GM12878 (cell line): ENCODE measurements around the gene USP31. TPM values are rescaled to one million over a fixed set of nuclear protein-coding genes. Genes with fewer than 3 reads are reported as not detected.

Source experiments
- ATAC-seq: fragments of 200-7000 bp; cut with Tn5 transposase; 3 replicates; pipeline ENCODE4 v1.9.1; 2020; ENCODE audit warnings: mild to moderate bottlenecking, moderate library complexity
- BruUV-seq: library from RNA; stranded (reverse); fragments of 400-500 nt; replicated peaks from 2 replicates; lab custom pipeline; 2021; lab: Mats Ljungman, UMichigan
- CTCF ChIA-PET: fragments of 300-600 bp; sonication (Branson Sonifier 250); formaldehyde crosslinking; extraction: SDS; loops from one replicate; lab custom pipeline; 2021; ENCODE audit warnings: inconsistent platforms; lab: Yijun Ruan, JAX
- POLR2A ChIA-PET: fragments of 350-600 bp; formaldehyde crosslinking; extraction: SDS; loops from one replicate; lab custom pipeline; 2021; ENCODE audit warnings: inconsistent platforms; lab: Charles Lee
- RAD21 ChIA-PET: fragments of 300-600 bp; sonication (Branson Sonifier 250); formaldehyde crosslinking; loops from one replicate; lab custom pipeline; 2023; ENCODE audit warnings: antibody characterized with exemption; ENCODE audit not compliant: unreplicated experiment; lab: Charles Lee
- SMC1A ChIA-PET: fragments of 300-600 bp; sonication (Branson Sonifier 250); formaldehyde crosslinking; loops from one replicate; lab custom pipeline; 2023; ENCODE audit not compliant: unreplicated experiment, uncharacterized antibody; lab: Charles Lee
- DNase-seq: peaks from one replicate; pipeline ENCODE4 v3.0.0-alpha.2; 2011; ENCODE audit warnings: low read depth, low spot score
- FAIRE-seq: peaks from 3 replicates; lab custom pipeline; 2011; peaks lifted over from hg19 to GRCh38; lab: Jason Lieb, UNC
- H2AFZ ChIP-seq: 2 replicates; pipeline ENCODE4 v1.6.0; 2011; ENCODE audit warnings: low read depth, low read length, control low read depth; ENCODE audit not compliant: control insufficient read depth
- H3K27ac ChIP-seq: 2 replicates; pipeline ENCODE4 v1.5.1; 2011; ENCODE audit warnings: control low read depth; ENCODE audit not compliant: control insufficient read depth, insufficient read depth
- H3K27me3 ChIP-seq, 2 experiments: replicated peaks in 1 of 2; 2 replicates each; pipeline versions ENCODE4 v1.6.0 to v1.6.1; 2011; ENCODE audit warnings: low read length in 1 of 2; ENCODE audit not compliant: control insufficient read depth in 2 of 2, insufficient read depth in 2 of 2
- H3K36me3 ChIP-seq, 2 experiments: 2 replicates each; pipeline ENCODE4 v1.5.1; 2011; ENCODE audit warnings: low read length in 1 of 2; ENCODE audit not compliant: control insufficient read depth in 2 of 2, insufficient read depth in 2 of 2
- H3K4me1 ChIP-seq: 2 replicates; pipeline ENCODE4 v1.6.1; 2011; ENCODE audit warnings: mild to moderate bottlenecking, low read length, moderate library complexity, mixed read lengths; ENCODE audit not compliant: control insufficient read depth, insufficient read depth
- H3K4me2 ChIP-seq: 2 replicates; pipeline ENCODE4 v1.6.0; 2011; ENCODE audit warnings: control low read depth; ENCODE audit not compliant: control insufficient read depth, insufficient read depth
- H3K4me3 ChIP-seq: fragments of 200-600 bp; sonication (generic); 2 replicates; pipeline ENCODE4 v1.5.1; 2016
- H3K79me2 ChIP-seq: 2 replicates; pipeline ENCODE4 v1.6.0; 2011; ENCODE audit warnings: low read length; ENCODE audit not compliant: control insufficient read depth, insufficient read depth
- H3K9ac ChIP-seq: 2 replicates; pipeline ENCODE4 v1.8.0; 2011; ENCODE audit warnings: low read length, control low read depth, mixed read lengths; ENCODE audit not compliant: control insufficient read depth, insufficient read depth
- H3K9me3 ChIP-seq: replicated peaks from 3 replicates; pipeline ENCODE4 v1.5.1; 2011; ENCODE audit warnings: mild to moderate bottlenecking, low read length; ENCODE audit not compliant: control insufficient read depth, insufficient read depth
- H4K20me1 ChIP-seq: 2 replicates; pipeline ENCODE4 v1.6.0; 2011; ENCODE audit not compliant: control insufficient read depth, insufficient read depth
- BHLHE40 ChIP-seq, 2 experiments: fragments of 450-650 bp in 1 of 2; IDR thresholded peaks; 2 replicates each; pipeline ENCODE4 v1.6.1; 2011 to 2017; ENCODE audit warnings: low read depth in 2 of 2, borderline replicate concordance in 1 of 2, improper control_type of control experiment in 1 of 2, low read length in 1 of 2, mild to moderate bottlenecking in 1 of 2
- KLF5 ChIP-seq: fragments of 450-650 bp; IDR thresholded peaks from 2 replicates; pipeline ENCODE4 v1.6.1; 2014; ENCODE audit warnings: mild to moderate bottlenecking; ENCODE audit not compliant: partially characterized antibody
- LARP7 ChIP-seq: fragments of 450-650 bp; IDR thresholded peaks from 2 replicates; pipeline ENCODE4 v1.6.1; 2017; ENCODE audit warnings: mild to moderate bottlenecking
- NFXL1 ChIP-seq: fragments of 450-650 bp; IDR thresholded peaks from 2 replicates; pipeline ENCODE4 v1.6.1; 2017; ENCODE audit warnings: antibody characterized with exemption, mild to moderate bottlenecking, borderline replicate concordance
- NFYA ChIP-seq: IDR thresholded peaks from 2 replicates; pipeline ENCODE4 v1.6.1; 2011; ENCODE audit warnings: low read depth, mild to moderate bottlenecking, low read length, improper control_type of control experiment, borderline replicate concordance
- RB1 ChIP-seq: fragments of 450-650 bp; formaldehyde crosslinking; IDR thresholded peaks from 2 replicates; pipeline ENCODE4 v1.6.1; 2017; ENCODE audit warnings: mild to moderate bottlenecking, borderline replicate concordance
- SMC3 ChIP-seq: IDR thresholded peaks from 2 replicates; pipeline ENCODE4 v1.6.1; 2011; ENCODE audit warnings: low read length, improper control_type of control experiment, borderline replicate concordance
- STAT1 ChIP-seq: fragments of 450-650 bp; conservative IDR thresholded peaks from 2 replicates; pipeline ENCODE4 v1.6.1; 2014; ENCODE audit warnings: antibody characterized with exemption, mild to moderate bottlenecking
- WRNIP1 ChIP-seq: IDR thresholded peaks from 2 replicates; pipeline ENCODE4 v1.6.1; 2011; ENCODE audit warnings: low read depth, low read length, improper control_type of control experiment, borderline replicate concordance
- WGBS: methylation state at CpG from one replicate; pipeline ENCODE4 v1.1.6; 2016; ENCODE audit warnings: low lambda C conversion rate; ENCODE audit not compliant: insufficient replicate concordance, insufficient coverage; ENCODE audit errors: missing lambda C conversion rate; 5-methylcytosine and 5-hydroxymethylcytosine counted together
- in situ Hi-C: fragments of 300-500 bp; cut with MboI; formaldehyde crosslinking; loops from 9 replicates; pipeline ENCODE4 v1.14.3; 2018; ENCODE audit warnings: mixed read lengths
- intact Hi-C: fragments of 100-400 bp; cut with micrococcal nuclease; formaldehyde crosslinking; loops from one replicate; pipeline ENCODE4 v1.14.2; 2022; ENCODE audit not compliant: unreplicated experiment
- polyA plus RNA-seq, 11 experiments: library from polyadenylated mRNA; depleted of rRNA in 4 of 11; unstranded in 6 of 11; stranded (reverse) in 5 of 11; fragments of >200 nt; fragmentation: Nextera tagmentation in 4 of 11; fragmentation: Illumina TruSeq in 1 of 11; extraction: Ambion mirVana in 4 of 11; extraction: Trizol in 1 of 11; gene quantifications; 1 replicate in 1 of 11; 2 replicates in 10 of 11; pipeline versions ENCODE4 v1.2.1 to v1.2.3, GENCODE V29; 2011 to 2016; ENCODE audit warnings: inconsistent platforms in 2 of 11, missing spikeins in 2 of 11, low read depth in 1 of 11
- total RNA-seq, 4 experiments: library from RNA; depleted of rRNA in 3 of 4; stranded (reverse); fragments of >200 nt in 3 of 4; fragmentation: Illumina TruSeq in 1 of 4; extraction: Trizol in 1 of 4; gene quantifications; 2 replicates each; pipeline versions ENCODE4 v1.2.1 to v1.2.3, GENCODE V29; 2013 to 2021
- TF ChIP-seq, protein P1 (sequence below): fragments of 450-650 bp; IDR thresholded peaks from 2 replicates; pipeline ENCODE4 v1.6.1; 2017; ENCODE audit warnings: antibody characterized with exemption, mild to moderate bottlenecking, moderate library complexity
- TF ChIP-seq, protein P2 (sequence below): fragments of 450-650 bp; formaldehyde crosslinking; IDR thresholded peaks from 2 replicates; pipeline ENCODE4 v1.4.0; 2022; ENCODE audit warnings: mild to moderate bottlenecking, moderate library complexity
- TF ChIP-seq, protein P3 (sequence below): fragments of 450-650 bp; IDR thresholded peaks from 2 replicates; pipeline ENCODE4 v1.6.1; 2018; ENCODE audit warnings: borderline replicate concordance, mild to moderate bottlenecking; ENCODE audit not compliant: partially characterized antibody
- TF ChIP-seq, protein P4 (sequence below): IDR thresholded peaks from 2 replicates; pipeline ENCODE4 v1.6.1; 2012; ENCODE audit warnings: low read depth, low read length, improper control_type of control experiment

The USP31 gene
- total and polyA plus RNA-seq, 10 of the 15 experiments (the other 5 are each of a cell fraction or from before 2014, with no cell fraction given) = 0.87 to 6.5 (median 3.2) TPM

DNA sequence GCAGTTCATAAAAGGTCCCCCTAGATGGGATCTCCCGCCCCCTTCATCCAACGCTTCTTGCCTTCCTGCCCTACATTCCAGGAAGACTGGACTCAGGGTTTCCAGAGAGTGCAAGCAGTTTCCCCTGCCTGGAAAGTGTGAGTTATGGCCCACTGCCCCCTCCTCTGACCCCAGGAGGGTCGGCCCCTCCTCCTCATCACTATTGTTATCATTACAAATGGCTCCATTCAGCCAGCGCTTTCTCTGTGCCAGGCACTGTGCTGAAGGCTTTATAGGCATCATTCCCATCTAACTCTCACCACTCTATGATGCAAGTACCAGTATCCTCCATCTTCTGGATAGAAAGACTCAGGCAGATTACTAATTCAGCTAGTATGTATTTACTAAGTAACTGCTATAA, 90.7 kb downstream of the USP31 start:
- intact Hi-C loops = no loop called here
- H3K9me3 ChIP-seq = no peaks in the 10 kb centered on the region
- H3K4me1 ChIP-seq = no peaks in the 10 kb centered on the region
- no peaks in the 10 kb centered on the region for H3K79me2 ChIP-seq
- no peaks in the 10 kb centered on the region for H4K20me1 ChIP-seq
- 50% methylated on average over 4 of the region's 4 CpGs for WGBS
- BruUV-seq = no TSS peak
- in situ Hi-C loops = no loop called here
- no peak overlapping the region for H3K4me3 ChIP-seq
- no peak overlapping the region for H2AFZ ChIP-seq
- TF ChIP-seq NFXL1 (no peak), BHLHE40 (IDR thresholded peaks at IDR 0.05; ENCODE audit: borderline replicate concordance in 1 of 2, low read depth in 2 of 2, low read length in 1 of 2) (no peak), WRNIP1 (no peak), RB1 (no peak), LARP7 (no peak), NFYA (no peak), STAT1 (no peak), SMC3 (no peak), KLF5 (no peak)
- TF ChIP-seq, protein P1, sequence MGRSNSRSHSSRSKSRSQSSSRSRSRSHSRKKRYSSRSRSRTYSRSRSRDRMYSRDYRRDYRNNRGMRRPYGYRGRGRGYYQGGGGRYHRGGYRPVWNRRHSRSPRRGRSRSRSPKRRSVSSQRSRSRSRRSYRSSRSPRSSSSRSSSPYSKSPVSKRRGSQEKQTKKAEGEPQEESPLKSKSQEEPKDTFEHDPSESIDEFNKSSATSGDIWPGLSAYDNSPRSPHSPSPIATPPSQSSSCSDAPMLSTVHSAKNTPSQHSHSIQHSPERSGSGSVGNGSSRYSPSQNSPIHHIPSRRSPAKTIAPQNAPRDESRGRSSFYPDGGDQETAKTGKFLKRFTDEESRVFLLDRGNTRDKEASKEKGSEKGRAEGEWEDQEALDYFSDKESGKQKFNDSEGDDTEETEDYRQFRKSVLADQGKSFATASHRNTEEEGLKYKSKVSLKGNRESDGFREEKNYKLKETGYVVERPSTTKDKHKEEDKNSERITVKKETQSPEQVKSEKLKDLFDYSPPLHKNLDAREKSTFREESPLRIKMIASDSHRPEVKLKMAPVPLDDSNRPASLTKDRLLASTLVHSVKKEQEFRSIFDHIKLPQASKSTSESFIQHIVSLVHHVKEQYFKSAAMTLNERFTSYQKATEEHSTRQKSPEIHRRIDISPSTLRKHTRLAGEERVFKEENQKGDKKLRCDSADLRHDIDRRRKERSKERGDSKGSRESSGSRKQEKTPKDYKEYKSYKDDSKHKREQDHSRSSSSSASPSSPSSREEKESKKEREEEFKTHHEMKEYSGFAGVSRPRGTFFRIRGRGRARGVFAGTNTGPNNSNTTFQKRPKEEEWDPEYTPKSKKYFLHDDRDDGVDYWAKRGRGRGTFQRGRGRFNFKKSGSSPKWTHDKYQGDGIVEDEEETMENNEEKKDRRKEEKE = no peak
- TF ChIP-seq, protein P2, sequence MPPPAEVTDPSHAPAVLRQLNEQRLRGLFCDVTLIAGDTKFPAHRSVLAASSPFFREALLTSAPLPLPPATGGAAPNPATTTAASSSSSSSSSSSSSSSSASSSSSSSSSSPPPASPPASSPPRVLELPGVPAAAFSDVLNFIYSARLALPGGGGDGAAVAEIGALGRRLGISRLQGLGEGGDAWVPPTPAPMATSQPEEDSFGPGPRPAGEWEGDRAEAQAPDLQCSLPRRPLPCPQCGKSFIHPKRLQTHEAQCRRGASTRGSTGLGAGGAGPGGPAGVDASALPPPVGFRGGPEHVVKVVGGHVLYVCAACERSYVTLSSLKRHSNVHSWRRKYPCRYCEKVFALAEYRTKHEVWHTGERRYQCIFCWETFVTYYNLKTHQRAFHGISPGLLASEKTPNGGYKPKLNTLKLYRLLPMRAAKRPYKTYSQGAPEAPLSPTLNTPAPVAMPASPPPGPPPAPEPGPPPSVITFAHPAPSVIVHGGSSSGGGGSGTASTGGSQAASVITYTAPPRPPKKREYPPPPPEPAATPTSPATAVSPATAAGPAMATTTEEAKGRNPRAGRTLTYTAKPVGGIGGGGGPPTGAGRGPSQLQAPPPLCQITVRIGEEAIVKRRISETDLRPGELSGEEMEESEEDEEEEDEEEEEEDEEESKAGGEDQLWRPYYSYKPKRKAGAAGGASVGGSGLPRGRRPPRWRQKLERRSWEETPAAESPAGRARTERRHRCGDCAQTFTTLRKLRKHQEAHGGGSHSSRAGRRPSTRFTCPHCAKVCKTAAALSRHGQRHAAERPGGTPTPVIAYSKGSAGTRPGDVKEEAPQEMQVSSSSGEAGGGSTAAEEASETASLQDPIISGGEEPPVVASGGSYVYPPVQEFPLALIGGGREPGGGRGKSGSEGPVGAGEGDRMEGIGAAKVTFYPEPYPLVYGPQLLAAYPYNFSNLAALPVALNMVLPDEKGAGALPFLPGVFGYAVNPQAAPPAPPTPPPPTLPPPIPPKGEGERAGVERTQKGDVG (CRISPR knock-in tag) = no peak
- TF ChIP-seq, protein P3, sequence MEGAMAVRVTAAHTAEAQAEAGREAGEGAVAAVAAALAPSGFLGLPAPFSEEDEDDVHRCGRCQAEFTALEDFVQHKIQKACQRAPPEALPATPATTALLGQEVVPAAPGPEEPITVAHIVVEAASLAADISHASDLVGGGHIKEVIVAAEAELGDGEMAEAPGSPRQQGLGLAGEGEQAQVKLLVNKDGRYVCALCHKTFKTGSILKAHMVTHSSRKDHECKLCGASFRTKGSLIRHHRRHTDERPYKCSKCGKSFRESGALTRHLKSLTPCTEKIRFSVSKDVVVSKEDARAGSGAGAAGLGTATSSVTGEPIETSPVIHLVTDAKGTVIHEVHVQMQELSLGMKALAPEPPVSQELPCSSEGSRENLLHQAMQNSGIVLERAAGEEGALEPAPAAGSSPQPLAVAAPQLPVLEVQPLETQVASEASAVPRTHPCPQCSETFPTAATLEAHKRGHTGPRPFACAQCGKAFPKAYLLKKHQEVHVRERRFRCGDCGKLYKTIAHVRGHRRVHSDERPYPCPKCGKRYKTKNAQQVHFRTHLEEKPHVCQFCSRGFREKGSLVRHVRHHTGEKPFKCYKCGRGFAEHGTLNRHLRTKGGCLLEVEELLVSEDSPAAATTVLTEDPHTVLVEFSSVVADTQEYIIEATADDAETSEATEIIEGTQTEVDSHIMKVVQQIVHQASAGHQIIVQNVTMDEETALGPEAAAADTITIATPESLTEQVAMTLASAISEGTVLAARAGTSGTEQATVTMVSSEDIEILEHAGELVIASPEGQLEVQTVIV = no peak
- TF ChIP-seq, protein P4, sequence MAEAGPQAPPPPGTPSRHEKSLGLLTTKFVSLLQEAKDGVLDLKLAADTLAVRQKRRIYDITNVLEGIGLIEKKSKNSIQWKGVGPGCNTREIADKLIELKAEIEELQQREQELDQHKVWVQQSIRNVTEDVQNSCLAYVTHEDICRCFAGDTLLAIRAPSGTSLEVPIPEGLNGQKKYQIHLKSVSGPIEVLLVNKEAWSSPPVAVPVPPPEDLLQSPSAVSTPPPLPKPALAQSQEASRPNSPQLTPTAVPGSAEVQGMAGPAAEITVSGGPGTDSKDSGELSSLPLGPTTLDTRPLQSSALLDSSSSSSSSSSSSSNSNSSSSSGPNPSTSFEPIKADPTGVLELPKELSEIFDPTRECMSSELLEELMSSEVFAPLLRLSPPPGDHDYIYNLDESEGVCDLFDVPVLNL = no peak
- TF ChIP-seq, all 136 proteins: peak for 0
- POLR2A ChIA-PET = no interaction called here
- no peaks in the 10 kb centered on the region for H3K36me3 ChIP-seq
- no peak overlapping the region for H3K9ac ChIP-seq
- no peak for ATAC-seq
- RAD21 ChIA-PET = no interaction called here
- CTCF ChIA-PET = interaction anchor here (0.6 to 1.4 kb wide), 3 partner anchors 80 to 81 kb away, joined by 3 to 4 read pairs (median 4); no protein-coding TSS in a partner anchor
- no peak overlapping the region for H3K27ac ChIP-seq
- H3K27me3 ChIP-seq = no peaks in the 10 kb centered on the region
- SMC1A ChIA-PET = interaction anchor here (1.0 to 1.6 kb wide), 2 partner anchors 9 to 43 kb away, joined by 4 read pairs; no protein-coding TSS in a partner anchor
- DNase-seq = no peak
- no peak overlapping the region for H3K4me2 ChIP-seq
- FAIRE-seq = no peak
